Measurements from ENCODE around the gene CBFA2T2. TPM values are rescaled to one million over a fixed set of nuclear protein-coding genes. Genes with fewer than 3 reads are reported as not detected.
"Not testable (repeated sequence)": the region's sequence is repeated elsewhere in the genome, so short reads cannot be mapped to it uniquely, and the experiment has no call there.

CBFA2T2 gene
- total and polyA plus RNA-seq, 2 donors from 2014 or later: 5.5 to 17.3 TPM

DNA sequence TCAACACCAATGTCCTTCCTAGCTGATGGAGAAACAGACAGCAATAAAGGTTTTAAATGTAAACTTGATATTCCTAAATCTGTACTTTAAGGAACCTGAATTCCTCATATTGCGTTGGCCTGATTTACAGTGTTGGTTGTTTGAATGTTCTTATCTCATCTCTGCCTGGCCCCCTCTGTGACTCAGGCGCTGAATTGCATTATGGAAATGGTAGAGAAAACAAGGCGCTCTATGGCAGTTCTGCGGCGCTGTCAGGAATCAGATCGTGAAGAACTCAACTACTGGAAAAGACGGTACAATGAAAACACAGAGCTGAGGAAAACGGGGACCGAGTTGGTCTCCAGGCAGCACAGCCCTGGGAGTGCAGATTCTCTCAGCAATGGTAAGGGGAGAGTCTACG is 139.6 kb downstream of the CBFA2T2 start:
- Histone ChIP-seq H3K4me1 (ENCODE audit: control insufficient read depth in 2 of 3, insufficient read depth in 2 of 3, low read depth in 1 of 3, low read length in 3 of 3) (no peaks in the 10 kb centered on the region), H3K27ac (ENCODE audit: low read depth in 2 of 2, low read length in 2 of 2) (no peak overlapping the region), H3K4me3 (ENCODE audit: low read length in 3 of 3) (no peak overlapping the region), H3K9ac (ENCODE audit: low read length in 3 of 3) (no peak overlapping the region), H3K9me3 (ENCODE audit: control insufficient read depth in 2 of 3, insufficient read depth in 1 of 3, low read length in 3 of 3) (no peaks in the 10 kb centered on the region), H3K36me3 (ENCODE audit: control insufficient read depth in 2 of 3, insufficient read depth in 3 of 3, low read length in 3 of 3) (peaks cover 9 to 32% (median 25%) of the 10 kb centered on the region in 3 donors), H3K27me3 (ENCODE audit: control insufficient read depth, insufficient read depth, low read length) (no peaks in the 10 kb centered on the region)
- intact Hi-C loops (cut with DNase I): no loop called here
- FAIRE-seq (no peak), DNase-seq (no peak)
- TF ChIP-seq, protein P1, sequence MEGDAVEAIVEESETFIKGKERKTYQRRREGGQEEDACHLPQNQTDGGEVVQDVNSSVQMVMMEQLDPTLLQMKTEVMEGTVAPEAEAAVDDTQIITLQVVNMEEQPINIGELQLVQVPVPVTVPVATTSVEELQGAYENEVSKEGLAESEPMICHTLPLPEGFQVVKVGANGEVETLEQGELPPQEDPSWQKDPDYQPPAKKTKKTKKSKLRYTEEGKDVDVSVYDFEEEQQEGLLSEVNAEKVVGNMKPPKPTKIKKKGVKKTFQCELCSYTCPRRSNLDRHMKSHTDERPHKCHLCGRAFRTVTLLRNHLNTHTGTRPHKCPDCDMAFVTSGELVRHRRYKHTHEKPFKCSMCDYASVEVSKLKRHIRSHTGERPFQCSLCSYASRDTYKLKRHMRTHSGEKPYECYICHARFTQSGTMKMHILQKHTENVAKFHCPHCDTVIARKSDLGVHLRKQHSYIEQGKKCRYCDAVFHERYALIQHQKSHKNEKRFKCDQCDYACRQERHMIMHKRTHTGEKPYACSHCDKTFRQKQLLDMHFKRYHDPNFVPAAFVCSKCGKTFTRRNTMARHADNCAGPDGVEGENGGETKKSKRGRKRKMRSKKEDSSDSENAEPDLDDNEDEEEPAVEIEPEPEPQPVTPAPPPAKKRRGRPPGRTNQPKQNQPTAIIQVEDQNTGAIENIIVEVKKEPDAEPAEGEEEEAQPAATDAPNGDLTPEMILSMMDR (IDR thresholded peaks at IDR 0.05; ENCODE audit: borderline replicate concordance, extremely low read depth, insufficient read depth): no peak

DNA sequence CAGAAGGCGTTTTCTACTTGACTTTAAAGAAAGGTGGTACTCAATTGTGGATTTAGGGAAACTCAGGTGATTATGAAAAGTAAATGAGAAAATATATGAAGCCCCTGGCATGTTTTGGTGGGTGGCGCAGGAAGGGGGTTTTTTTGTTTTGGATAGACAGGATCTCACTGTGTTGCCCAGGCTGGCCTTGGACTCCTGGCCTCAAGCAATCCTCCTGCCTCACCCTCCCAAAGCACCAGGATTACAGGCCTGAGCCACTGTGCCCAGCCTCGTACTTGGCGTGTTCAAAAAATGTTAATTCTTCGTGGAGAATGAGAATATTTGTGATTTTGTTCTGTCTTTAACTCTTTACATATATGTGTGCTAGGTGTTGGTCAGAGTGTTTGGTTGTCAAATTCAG is 140.1 kb downstream of the CBFA2T2 start:
- no peak overlapping the region for H3K27ac ChIP-seq (ENCODE audit: low read depth in 2 of 2, low read length in 2 of 2)
- no peaks in the 10 kb centered on the region for H3K27me3 ChIP-seq (ENCODE audit: control insufficient read depth, insufficient read depth, low read length)
- DNase-seq: no peak
- no peak overlapping the region for H3K4me3 ChIP-seq (ENCODE audit: low read length in 3 of 3)
- no peak for FAIRE-seq
- H3K9me3 ChIP-seq (ENCODE audit: control insufficient read depth in 2 of 3, insufficient read depth in 1 of 3, low read length in 3 of 3): no peaks in the 10 kb centered on the region
- intact Hi-C loops (cut with DNase I): no loop called here
- TF ChIP-seq, protein P1 (IDR thresholded peaks at IDR 0.05; ENCODE audit: borderline replicate concordance, extremely low read depth, insufficient read depth): no peak
- no peaks in the 10 kb centered on the region for H3K4me1 ChIP-seq (ENCODE audit: control insufficient read depth in 2 of 3, insufficient read depth in 2 of 3, low read depth in 1 of 3, low read length in 3 of 3)
- peaks cover 8 to 27% (median 24%) of the 10 kb centered on the region in 3 donors for H3K36me3 ChIP-seq (ENCODE audit: control insufficient read depth in 2 of 3, insufficient read depth in 3 of 3, low read length in 3 of 3)
- no peak overlapping the region for H3K9ac ChIP-seq (ENCODE audit: low read length in 3 of 3)

- DNase-seq (no peak), FAIRE-seq (no peak)
- Histone ChIP-seq H3K9me3 (ENCODE audit: control insufficient read depth in 2 of 3, insufficient read depth in 1 of 3, low read length in 3 of 3) (no peaks in the 10 kb centered on the region), H3K4me3 (ENCODE audit: low read length in 3 of 3) (no peak overlapping the region), H3K27me3 (ENCODE audit: control insufficient read depth, insufficient read depth, low read length) (no peaks in the 10 kb centered on the region), H3K4me1 (ENCODE audit: control insufficient read depth in 2 of 3, insufficient read depth in 2 of 3, low read depth in 1 of 3, low read length in 3 of 3) (no peaks in the 10 kb centered on the region), H3K27ac (ENCODE audit: low read depth in 2 of 2, low read length in 2 of 2) (no peak overlapping the region), H3K9ac (ENCODE audit: low read length in 3 of 3) (no peak overlapping the region), H3K36me3 (ENCODE audit: control insufficient read depth in 2 of 3, insufficient read depth in 3 of 3, low read length in 3 of 3) (peaks cover 5 to 29% (median 23%) of the 10 kb centered on the region in 3 donors)
- TF ChIP-seq, protein P1 (IDR thresholded peaks at IDR 0.05; ENCODE audit: borderline replicate concordance, extremely low read depth, insufficient read depth): no peak
- intact Hi-C loops (cut with DNase I): no loop called here
Observed at GRCh38 chr20:33630507-33630906, 140.6 kb downstream of the CBFA2T2 start.

GRCh38 chr20:33631910-33632309 is 142.0 kb downstream of the CBFA2T2 start:
- H3K4me3 ChIP-seq (ENCODE audit: low read length in 3 of 3); FAIRE-seq; H3K4me1 ChIP-seq (ENCODE audit: control insufficient read depth in 2 of 3, insufficient read depth in 2 of 3, low read depth in 1 of 3, low read length in 3 of 3); H3K9ac ChIP-seq (ENCODE audit: low read length in 3 of 3); H3K27me3 ChIP-seq (ENCODE audit: control insufficient read depth, insufficient read depth, low read length); DNase-seq; H3K9me3 ChIP-seq (ENCODE audit: control insufficient read depth in 2 of 3, insufficient read depth in 1 of 3, low read length in 3 of 3); H3K27ac ChIP-seq (ENCODE audit: low read depth in 2 of 2, low read length in 2 of 2); intact Hi-C loops (cut with DNase I): not testable (repeated sequence)
- H3K36me3 ChIP-seq (ENCODE audit: control insufficient read depth in 2 of 3, insufficient read depth in 3 of 3, low read length in 3 of 3): peaks cover 7 to 34% (median 20%) of the 10 kb centered on the region in 3 donors

Data from kidney (tissue), 14 donors.